GM18517 (cell line): ENCODE results near the gene IQGAP3.
A peak's percentile ranks its signal among the peaks of the same experiment; 100 is the strongest.
"Not testable (repeated sequence)": the region's sequence is repeated elsewhere in the genome, so short reads cannot be mapped to it uniquely, and the experiment has no call there.

Experiments used
- ATAC-seq: cut with Tn5 transposase; IDR thresholded peaks from one replicate; pipeline ENCODE4 v1.9.1; 2021; ENCODE audit warnings: mild to moderate bottlenecking, moderate library complexity; ENCODE audit not compliant: unreplicated experiment

IQGAP3 gene

GRCh38 chr1:156595016-156595415 lies 22.7 kb upstream of the IQGAP3 start:
- no peak for ATAC-seq

- ATAC-seq, result no peak
These were observed 21.8 kb upstream of the IQGAP3 start for GRCh38 chr1:156594190-156594589.

GRCh38 chr1:156593661-156593989 lies 21.3 kb upstream of the IQGAP3 start:
- ATAC-seq, result no peak

- ATAC-seq, result no peak
These were observed 20.7 kb upstream of the IQGAP3 start for GRCh38 chr1:156592910-156593660.

GRCh38 chr1:156592158-156592909 lies 20.0 kb upstream of the IQGAP3 start:
- no peak for ATAC-seq

- peak; percentile 68 for ATAC-seq
These were observed 19.2 kb upstream of the IQGAP3 start, which contains the start of gene NAXE for GRCh38 chr1:156591432-156592157. Gene NAXE, plus strand, starts transcription at chr1:156591776. Its CDS starts 29 bp downstream, at chr1:156591805.

GRCh38 chr1:156591181-156591431 lies 18.7 kb upstream of the IQGAP3 start:
- peak; percentile 19 for ATAC-seq

GRCh38 chr1:156590326-156591180 lies 18.2 kb upstream of the IQGAP3 start:
- ATAC-seq, result no peak

GRCh38 chr1:156589546-156589945 lies 17.2 kb upstream of the IQGAP3 start:
- no peak for ATAC-seq

GRCh38 chr1:156587927-156588326 lies 15.6 kb upstream of the IQGAP3 start:
- ATAC-seq, result not testable (repeated sequence)

- no peak for ATAC-seq
These were observed 14.6 kb upstream of the IQGAP3 start for GRCh38 chr1:156586892-156587477.

GRCh38 chr1:156586323-156586722 lies 14.0 kb upstream of the IQGAP3 start:
- ATAC-seq, result no peak

GRCh38 chr1:156584813-156585212 lies 12.4 kb upstream of the IQGAP3 start:
- no peak for ATAC-seq

- no peak for ATAC-seq
These were observed 11.7 kb upstream of the IQGAP3 start for GRCh38 chr1:156583821-156584622.

- ATAC-seq, result no peak
These were observed 10.1 kb upstream of the IQGAP3 start for GRCh38 chr1:156582388-156583017.

- ATAC-seq, result no peak
These were observed 9.5 kb upstream of the IQGAP3 start for GRCh38 chr1:156581661-156582387.

GRCh38 chr1:156579472-156579871 lies 7.1 kb upstream of the IQGAP3 start, which contains the start of gene TTC24:
Gene TTC24, plus strand, starts transcription at chr1:156579723. Its CDS starts 1,642 bp downstream, at chr1:156581365.
- ATAC-seq, result no peak

GRCh38 chr1:156578055-156578454 lies 5.7 kb upstream of the IQGAP3 start:
- no peak for ATAC-seq

- ATAC-seq, result no peak
These were observed 5.2 kb upstream of the IQGAP3 start for GRCh38 chr1:156577550-156577949.
